ENCODE measurements around the gene FAM110C. TPM values are rescaled to one million over a fixed set of nuclear protein-coding genes. Genes with fewer than 3 reads are reported as not detected.
"Not testable (repeated sequence)": the region's sequence is repeated elsewhere in the genome, so short reads cannot be mapped to it uniquely, and the experiment has no call there.

Gene FAM110C
- total RNA-seq, 1 experiment from 2014 or later, result 3.9 TPM

DNA sequence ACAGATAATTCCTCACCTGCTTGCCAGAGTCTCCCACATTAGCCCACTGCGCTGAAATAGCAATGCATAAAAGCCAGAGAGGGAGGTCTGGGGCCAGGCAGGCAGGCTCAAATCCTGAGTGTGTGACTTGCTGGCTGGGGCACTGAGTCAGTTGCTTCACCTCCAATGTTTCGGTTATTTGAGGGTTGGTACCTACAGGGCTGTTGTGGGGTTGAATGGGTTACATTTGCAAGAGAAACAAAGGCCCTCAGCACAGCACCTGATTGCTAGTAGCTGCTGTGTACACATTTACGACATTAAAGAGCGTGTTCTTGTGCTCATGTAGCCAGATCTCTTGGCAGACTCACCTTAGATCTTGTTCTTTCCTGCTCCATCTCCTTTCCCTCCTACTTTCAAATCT, 34.1 kb upstream of the FAM110C start:
- Histone ChIP-seq H3K27me3 (replicated peaks; ENCODE audit: control insufficient read depth, insufficient read depth, low read length) (no peaks in the 10 kb centered on the region), H3K9me3 (no peaks in the 10 kb centered on the region), H3K4me1 (no peaks in the 10 kb centered on the region), H3K4me3 (ENCODE audit: low read depth, low read length) (no peak overlapping the region), H3K36me3 (ENCODE audit: control insufficient read depth, insufficient read depth, low read length) (no peaks in the 10 kb centered on the region)
- no peaks in the 10 kb centered on the region for H3K4me1 Mint-ChIP-seq (ENCODE audit: low read depth, unreplicated experiment)
- H3K9me3 Mint-ChIP-seq (ENCODE audit: unreplicated experiment), result peaks cover 13% of the 10 kb centered on the region
- H3K27ac Mint-ChIP-seq (ENCODE audit: unreplicated experiment), result no peak overlapping the region
- CTCF ChIA-PET, result no interaction called here
- no peaks in the 10 kb centered on the region for H3K36me3 Mint-ChIP-seq (ENCODE audit: insufficient read depth, unreplicated experiment)
- no peak for DNase-seq
- intact Hi-C loops (cut with micrococcal nuclease; ENCODE audit: unreplicated experiment), result no loop called here
- H3K4me3 Mint-ChIP-seq (ENCODE audit: unreplicated experiment), result no peak overlapping the region
- TF ChIP-seq CTCF (IDR thresholded peaks at IDR 0.05; ENCODE audit: insufficient read depth in 1 of 2, low read depth in 1 of 2, low read length in 1 of 2, severe bottlenecking in 1 of 2, unreplicated experiment in 1 of 2), result no peak
- POLR2A ChIA-PET, result no interaction called here
- H3K27me3 Mint-ChIP-seq (ENCODE audit: insufficient read depth, unreplicated experiment), result no peaks in the 10 kb centered on the region
- BruUV-seq (replicated peaks), result no TSS peak

DNA sequence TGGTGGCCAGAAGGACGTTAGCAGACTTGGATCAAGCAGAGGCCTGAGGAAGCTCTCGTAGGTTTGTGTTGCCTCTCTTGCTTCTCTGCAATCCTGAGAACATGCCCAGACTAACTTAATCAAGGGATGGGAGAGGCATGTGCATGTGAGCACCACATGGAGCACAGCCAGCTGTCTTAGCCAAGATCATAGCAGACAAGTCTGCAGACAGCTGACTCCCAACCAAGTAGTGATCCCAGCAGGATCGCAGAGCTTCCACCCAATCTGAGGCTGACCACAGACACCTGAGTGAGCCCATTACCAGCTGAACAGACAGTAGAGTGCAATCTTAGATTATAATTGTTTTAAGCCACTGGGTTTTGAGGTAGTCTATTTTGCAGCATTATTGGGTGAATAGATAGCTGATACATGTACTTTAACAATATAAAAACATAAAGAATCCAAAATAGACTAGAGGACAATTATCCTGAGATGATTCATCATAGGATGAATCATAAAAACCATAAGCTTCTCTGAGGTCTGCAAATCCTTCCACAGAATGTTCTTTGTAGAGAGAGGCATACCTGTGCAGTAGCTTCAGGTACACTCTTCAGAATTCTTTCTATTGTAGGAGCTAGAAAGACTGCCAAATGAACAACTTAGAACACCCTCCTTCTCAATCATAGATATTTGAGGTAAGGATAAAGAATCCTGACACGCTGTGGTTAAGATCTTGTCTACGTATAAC, 25.2 kb upstream of the FAM110C start:
- no peaks in the 10 kb centered on the region for H3K9me3 Mint-ChIP-seq (ENCODE audit: unreplicated experiment)
- intact Hi-C loops (cut with micrococcal nuclease; ENCODE audit: unreplicated experiment), result no loop called here
- H3K27ac Mint-ChIP-seq (ENCODE audit: unreplicated experiment), result no peak overlapping the region
- no peaks in the 10 kb centered on the region for H3K9me3 ChIP-seq
- H3K4me1 Mint-ChIP-seq (ENCODE audit: low read depth, unreplicated experiment), result no peaks in the 10 kb centered on the region
- BruUV-seq (replicated peaks), result no TSS peak
- no peak overlapping the region for H3K4me3 Mint-ChIP-seq (ENCODE audit: unreplicated experiment)
- peaks cover 2% of the 10 kb centered on the region for H3K27me3 Mint-ChIP-seq (ENCODE audit: insufficient read depth, unreplicated experiment)
- no peaks in the 10 kb centered on the region for H3K27me3 ChIP-seq (replicated peaks; ENCODE audit: control insufficient read depth, insufficient read depth, low read length)
- H3K4me3 ChIP-seq (ENCODE audit: low read depth, low read length), result no peak overlapping the region
- POLR2A ChIA-PET, result no interaction called here
- CTCF ChIA-PET, result no interaction called here
- no peaks in the 10 kb centered on the region for H3K4me1 ChIP-seq
- DNase-seq, result no peak
- TF ChIP-seq CTCF (IDR thresholded peaks at IDR 0.05; ENCODE audit: insufficient read depth in 1 of 2, low read depth in 1 of 2, low read length in 1 of 2, severe bottlenecking in 1 of 2, unreplicated experiment in 1 of 2), result no peak
- H3K36me3 Mint-ChIP-seq (ENCODE audit: insufficient read depth, unreplicated experiment), result no peaks in the 10 kb centered on the region
- H3K36me3 ChIP-seq (ENCODE audit: control insufficient read depth, insufficient read depth, low read length), result no peaks in the 10 kb centered on the region

- H3K36me3 ChIP-seq (ENCODE audit: control insufficient read depth, insufficient read depth, low read length), result no peaks in the 10 kb centered on the region
- no peak overlapping the region for H3K4me3 ChIP-seq (ENCODE audit: low read depth, low read length)
- no peaks in the 10 kb centered on the region for H3K9me3 ChIP-seq
- Mint-ChIP-seq H3K9me3 (ENCODE audit: unreplicated experiment) (no peaks in the 10 kb centered on the region), H3K4me1 (ENCODE audit: low read depth, unreplicated experiment) (no peaks in the 10 kb centered on the region), H3K27me3 (ENCODE audit: insufficient read depth, unreplicated experiment) (no peaks in the 10 kb centered on the region), H3K27ac (ENCODE audit: unreplicated experiment) (no peak overlapping the region), H3K36me3 (ENCODE audit: insufficient read depth, unreplicated experiment) (no peaks in the 10 kb centered on the region), H3K4me3 (ENCODE audit: unreplicated experiment) (no peak overlapping the region)
- ChIA-PET POLR2A (no interaction called here), CTCF (no interaction called here)
- DNase-seq, result no peak
- H3K4me1 ChIP-seq, result no peaks in the 10 kb centered on the region
- no peaks in the 10 kb centered on the region for H3K27me3 ChIP-seq (replicated peaks; ENCODE audit: control insufficient read depth, insufficient read depth, low read length)
- no peak for TF ChIP-seq CTCF (IDR thresholded peaks at IDR 0.05; ENCODE audit: insufficient read depth in 1 of 2, low read depth in 1 of 2, low read length in 1 of 2, severe bottlenecking in 1 of 2, unreplicated experiment in 1 of 2)
- intact Hi-C loops (cut with micrococcal nuclease; ENCODE audit: unreplicated experiment), result no loop called here
- BruUV-seq (replicated peaks), result no TSS peak
Observed at GRCh38 chr2:69366-70344, 23.4 kb upstream of the FAM110C start.

- H3K4me3 ChIP-seq (ENCODE audit: low read depth, low read length); H3K27ac Mint-ChIP-seq (ENCODE audit: unreplicated experiment); H3K9me3 ChIP-seq; H3K36me3 ChIP-seq (ENCODE audit: control insufficient read depth, insufficient read depth, low read length); H3K36me3 Mint-ChIP-seq (ENCODE audit: insufficient read depth, unreplicated experiment); H3K4me1 ChIP-seq; H3K27me3 ChIP-seq (replicated peaks; ENCODE audit: control insufficient read depth, insufficient read depth, low read length); intact Hi-C loops (cut with micrococcal nuclease; ENCODE audit: unreplicated experiment); H3K4me1 Mint-ChIP-seq (ENCODE audit: low read depth, unreplicated experiment); CTCF ChIA-PET; H3K4me3 Mint-ChIP-seq (ENCODE audit: unreplicated experiment); POLR2A ChIA-PET; BruUV-seq (replicated peaks); DNase-seq; H3K27me3 Mint-ChIP-seq (ENCODE audit: insufficient read depth, unreplicated experiment); H3K9me3 Mint-ChIP-seq (ENCODE audit: unreplicated experiment): not testable (repeated sequence)
Observed at GRCh38 chr2:68637-69036, 22.3 kb upstream of the FAM110C start.

Data from Caco-2 (cell line).